Measurements from ENCODE around the gene RARB.

Gene RARB

DNA sequence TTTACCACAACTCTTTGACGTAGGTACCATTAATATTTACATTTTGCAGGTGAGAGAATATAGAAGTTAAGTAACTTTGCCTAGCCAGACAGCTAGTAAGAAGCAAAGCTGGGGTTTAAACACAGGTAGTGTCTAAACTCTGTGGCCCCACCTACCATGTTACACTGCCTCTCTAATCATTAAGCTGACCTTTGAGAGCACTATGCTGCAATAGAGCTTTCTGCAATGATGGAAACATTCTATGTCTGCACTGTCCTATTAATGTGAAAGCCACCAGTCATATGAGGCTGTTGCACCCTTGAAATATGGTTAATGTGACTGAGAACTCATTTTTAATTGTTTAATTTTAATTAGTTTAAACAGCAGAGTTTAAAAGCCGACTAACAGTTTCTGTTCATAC, 6.3 kb upstream of the RARB start:
- no peak for DNase-seq

DNA sequence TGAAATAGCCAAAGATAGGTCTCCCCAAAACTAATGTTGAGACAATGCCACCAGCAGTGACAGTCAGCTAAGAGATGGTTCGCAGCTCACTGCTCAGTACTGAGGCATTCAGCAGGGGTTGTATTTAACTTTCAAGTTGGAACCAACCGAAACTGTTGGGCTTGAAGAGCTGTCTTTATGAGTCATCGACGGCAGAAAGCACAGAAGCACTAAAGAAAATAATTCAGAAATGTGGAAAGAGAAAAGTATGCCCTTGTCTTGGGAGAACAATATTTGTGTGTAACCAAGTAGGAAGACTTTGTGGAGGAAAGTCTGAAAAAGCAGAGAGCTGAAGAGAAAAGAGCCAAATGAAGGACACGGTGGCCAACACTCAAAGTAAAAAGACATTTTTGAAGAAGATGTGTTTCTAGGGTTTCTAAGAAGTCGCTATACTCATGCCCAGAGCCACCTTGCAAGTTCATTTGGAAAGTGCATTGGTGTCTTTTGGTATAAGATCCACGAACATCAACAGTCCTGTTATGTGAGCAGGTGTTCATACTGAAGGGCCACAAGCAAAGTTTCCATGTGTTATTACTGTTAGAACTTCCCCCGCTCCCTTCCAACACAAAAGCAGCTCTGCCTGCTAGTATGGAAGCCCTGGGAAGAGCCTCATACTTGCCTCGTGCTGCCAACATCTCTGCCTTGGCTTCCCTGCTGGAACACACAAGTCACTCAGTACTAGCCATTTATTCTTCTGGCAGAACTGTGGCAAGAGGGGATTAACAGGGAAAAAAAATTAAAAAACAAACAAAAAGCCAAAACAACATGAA, 4.1 kb upstream of the RARB start:
- peak in 3 of 56 donors; percentile 4 to 35 (median 7) for DNase-seq

DNA sequence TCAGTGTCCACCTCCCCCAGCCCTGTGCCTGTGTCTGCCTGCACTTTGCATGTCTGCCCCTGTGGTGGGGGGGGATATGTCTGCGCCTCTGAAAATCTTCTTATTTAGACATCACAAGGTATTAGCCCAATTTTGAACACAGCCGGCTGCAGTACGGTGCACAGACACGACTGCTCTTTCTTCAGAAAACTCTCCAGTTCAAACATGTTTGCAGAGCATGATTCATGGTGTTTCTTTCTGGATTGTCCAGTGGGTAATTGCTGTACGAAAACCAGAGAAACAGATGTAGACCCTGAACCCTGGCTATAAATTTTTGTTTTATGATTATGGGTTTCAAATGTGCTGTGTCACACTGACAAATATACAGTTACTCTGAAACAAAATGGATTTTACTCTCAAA, 3.4 kb upstream of the RARB start:
- DNase-seq: no peak

DNA sequence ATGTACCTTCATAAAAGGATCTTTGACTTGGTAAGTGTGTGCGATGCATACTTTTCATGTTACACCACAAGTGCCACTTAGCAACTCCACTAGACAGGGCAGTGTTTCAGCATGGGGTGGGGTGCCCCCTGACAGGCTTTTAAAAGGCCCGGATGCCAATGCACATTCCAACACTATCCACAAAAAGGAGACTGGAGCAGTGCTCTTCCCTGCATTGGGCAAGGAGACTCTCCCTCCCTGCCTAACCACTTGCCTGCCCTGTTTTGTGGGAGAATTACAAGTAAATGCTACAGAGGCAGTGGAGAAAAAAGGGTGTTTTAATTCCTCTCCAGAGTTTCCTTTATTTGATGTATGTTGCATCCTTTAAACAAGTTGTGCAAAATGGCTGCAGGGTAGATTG, 1.7 kb upstream of the RARB start:
- no peak for DNase-seq

DNA sequence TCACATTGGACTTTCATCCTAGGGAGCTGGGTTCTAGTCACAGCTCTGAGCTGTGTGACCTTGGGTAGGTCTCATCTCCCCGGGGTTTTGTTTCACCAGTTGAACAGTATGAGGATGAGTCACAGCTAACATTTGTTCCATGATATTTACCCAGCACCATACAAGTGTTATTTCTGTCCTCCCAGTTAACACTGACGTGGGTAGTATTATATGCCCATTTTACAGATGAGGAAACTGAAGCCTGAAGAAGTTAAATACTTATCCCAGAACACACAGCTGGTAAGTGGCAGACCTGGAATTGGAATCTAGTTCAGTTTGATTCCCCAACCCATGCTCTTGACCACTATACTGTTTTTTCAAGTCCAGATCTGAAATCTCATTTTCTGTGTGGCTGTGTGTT, 908 bp upstream of the RARB start:
- DNase-seq: no peak

DNA sequence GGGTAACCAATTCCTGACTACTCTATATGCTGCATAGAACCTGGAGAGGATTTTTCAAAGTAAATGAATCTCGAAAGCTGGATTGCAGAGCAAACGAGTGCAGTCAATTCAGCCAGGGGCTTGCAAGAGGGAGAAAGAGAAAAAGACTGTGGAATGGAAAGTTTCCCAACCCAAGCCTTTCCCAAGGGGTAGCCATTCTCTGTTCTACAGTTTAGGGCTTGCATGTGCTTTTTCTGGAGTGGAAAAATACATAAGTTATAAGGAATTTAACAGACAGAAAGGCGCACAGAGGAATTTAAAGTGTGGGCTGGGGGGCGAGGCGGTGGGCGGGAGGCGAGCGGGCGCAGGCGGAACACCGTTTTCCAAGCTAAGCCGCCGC, 511 bp upstream of the RARB start:
- peak in 1 of 56 donors; percentile 27 for DNase-seq

DNA sequence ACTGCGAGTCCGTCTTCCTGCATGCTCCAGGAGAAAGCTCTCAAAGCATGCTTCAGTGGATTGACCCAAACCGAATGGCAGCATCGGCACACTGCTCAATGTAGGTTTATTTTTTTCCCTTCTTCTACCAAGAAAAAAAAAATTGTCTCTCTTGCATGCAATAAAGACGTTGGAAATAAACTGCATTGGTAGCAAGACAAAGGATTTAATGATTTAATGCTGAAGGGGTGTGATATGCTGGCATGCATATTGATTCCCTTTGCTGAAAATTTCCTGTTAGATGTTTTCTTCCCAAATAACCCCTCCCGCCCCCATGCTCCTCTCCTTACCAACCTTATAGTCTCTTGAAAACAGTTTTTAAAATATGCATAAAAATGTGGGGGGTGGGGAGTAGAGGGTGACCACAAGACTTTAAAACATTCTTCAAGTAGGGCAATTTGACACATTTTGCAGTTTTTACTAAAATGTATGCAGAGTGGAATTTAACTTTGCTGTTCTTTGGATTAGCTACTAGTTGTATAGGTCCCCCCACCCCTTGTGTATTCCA, 799 bp downstream of the RARB start:
- peak in 1 of 56 donors; percentile 3 for DNase-seq

DNA sequence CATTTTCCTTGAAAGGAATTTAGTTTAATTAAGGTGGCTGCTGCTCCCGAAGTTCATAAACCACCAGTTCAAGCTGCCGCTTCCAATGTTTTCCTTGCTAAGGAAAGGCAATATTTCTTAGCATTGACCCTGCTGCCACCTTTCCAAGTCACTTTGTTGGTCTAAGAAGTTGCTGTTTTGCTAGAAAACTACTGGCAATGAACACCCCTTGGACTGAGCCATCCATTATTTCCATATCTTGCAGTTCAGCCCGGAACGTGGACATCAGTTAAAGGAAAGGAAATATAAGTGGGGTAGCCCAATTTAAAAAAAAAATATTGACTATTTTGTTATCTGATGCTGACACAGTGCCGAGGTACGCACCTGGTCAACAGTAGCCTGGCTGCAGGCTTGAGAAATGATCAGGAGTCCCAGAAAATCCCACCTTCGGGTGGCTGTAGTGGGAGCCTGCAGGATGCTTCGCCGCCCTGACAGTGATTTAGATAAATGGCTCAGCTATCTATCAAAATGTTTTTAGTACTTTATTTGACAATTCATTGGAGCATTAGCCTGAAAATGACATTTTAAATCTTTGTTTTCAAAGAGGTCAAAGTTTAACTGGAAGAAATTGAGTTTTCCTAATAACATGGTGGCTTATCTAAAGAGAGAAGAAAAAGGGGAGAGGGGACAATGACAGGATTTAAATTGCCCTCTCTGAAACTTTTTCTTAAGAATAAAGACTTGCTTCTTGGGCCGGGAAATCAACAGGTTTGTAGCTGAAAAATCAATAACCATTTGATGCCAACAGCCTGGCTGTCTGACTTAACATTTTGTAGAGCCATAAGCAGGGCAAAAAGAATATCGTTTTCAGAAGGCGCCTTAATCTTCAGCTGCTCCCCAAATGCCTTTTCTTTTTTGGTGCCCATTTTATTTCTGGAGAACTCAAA, 1.6 kb downstream of the RARB start:
- no peak for DNase-seq

DNA sequence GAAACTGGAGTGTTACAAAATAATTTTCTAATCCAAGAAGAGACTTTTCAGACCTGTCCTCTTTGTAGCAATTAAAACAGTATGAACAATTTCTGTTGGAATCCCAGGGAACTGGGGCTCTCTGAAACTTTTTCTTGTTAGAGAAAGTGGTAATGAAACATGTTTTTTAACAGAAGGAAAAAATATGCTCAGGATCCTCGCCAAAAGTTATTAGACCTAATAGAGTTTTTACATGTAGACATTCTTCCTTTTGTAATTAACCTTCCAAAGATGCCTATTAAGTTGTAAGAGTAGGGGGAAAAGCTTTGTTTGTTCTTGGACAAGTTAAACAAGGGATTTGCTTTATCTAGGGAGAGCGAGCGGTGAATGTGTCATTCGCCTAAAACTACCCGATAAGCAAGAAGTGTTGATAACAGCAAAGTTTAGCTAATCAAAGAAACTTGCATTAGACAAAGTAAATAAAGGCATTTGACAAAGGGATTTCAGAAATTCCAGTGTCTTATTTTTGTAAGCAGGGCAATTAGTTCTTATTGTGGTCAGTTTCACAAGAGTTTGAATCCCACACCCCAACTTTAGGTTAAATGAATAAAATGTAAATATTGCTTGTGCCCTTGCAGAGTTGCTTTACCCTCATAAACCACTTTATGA, 2.3 kb downstream of the RARB start:
- no peak for DNase-seq

DNA sequence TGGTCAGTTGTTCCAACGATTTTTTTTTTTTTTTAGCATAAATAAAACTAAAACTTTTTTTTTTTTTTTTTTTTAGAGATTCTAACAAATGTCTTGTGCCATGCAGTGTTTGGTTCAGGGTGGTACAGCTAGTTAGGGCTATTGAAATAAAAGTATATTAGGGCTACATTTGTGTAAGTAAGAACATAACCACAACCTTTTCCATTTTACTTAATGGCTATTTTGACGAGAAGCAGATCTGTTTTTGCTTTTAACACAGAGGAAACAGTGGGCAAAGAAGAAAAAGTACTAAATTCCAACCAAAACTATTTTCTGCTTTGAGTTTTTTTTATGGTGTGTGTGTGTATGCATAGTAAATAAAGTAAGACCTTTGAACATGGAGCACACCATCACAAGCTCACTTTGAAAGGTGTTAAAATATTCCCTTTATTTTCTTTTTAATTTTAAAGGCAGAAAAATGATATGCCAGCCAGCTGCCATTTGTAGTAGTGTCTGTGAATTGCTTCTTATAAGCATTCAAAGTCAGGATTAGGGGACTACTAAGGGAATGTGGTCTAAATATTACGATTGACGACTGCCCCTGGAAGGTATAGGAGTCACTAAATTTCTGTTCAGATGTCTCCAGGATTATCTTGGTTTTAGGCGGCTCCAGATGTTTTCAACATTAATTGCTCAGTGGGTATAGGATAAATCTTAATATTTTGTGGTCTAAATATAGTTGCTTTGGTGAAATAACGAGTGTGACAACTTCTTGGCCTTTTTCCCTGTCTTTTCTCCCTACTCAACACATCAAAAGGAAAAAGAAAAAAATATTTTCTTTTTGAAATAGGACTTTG, 3.1 kb downstream of the RARB start:
- no peak for DNase-seq

DNA sequence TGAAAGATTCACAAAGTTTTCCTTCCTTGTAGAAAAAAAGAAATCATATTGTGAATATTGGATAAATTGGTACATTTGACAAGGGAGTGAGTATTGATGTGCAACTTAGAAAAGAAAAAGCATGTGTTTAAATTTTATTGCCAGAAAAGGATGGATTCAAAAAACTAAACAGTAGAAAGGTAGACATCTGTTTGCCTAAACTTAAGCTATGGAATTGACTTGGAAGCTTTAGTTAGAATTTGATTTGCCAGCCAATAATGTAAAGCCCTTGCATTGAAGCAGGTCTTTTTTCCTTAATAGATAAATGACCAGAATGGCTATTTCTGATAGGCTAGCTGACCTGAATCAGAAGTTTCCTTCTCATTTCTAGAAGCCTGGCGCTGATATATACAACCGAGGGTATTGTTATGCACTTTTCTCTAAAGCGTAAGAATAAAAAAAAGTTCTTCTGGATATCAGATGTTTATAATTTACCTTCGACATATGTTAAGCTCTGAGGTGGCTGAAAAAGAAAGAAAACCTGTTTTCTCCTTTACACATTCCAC, 4.2 kb downstream of the RARB start:
- DNase-seq: no peak

DNA sequence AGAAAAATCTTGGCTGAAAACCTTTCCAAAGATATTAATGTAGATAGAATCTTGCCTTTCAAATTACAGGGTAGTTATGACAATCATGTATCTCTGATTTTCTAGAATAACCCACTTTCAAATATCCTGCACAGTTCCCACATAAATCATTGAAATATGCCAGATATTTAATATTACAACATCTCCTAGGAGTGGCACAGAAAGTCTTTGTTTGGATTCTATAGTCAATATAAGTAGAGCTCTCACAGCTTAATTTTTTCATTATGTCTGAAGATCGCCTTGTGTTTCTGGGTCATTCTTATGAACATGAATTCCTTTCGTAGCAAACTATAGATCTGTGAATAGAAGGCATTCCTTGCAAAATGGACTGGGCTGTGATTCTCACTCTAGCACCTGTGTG, 5.0 kb downstream of the RARB start:
- DNase-seq: no peak

DNA sequence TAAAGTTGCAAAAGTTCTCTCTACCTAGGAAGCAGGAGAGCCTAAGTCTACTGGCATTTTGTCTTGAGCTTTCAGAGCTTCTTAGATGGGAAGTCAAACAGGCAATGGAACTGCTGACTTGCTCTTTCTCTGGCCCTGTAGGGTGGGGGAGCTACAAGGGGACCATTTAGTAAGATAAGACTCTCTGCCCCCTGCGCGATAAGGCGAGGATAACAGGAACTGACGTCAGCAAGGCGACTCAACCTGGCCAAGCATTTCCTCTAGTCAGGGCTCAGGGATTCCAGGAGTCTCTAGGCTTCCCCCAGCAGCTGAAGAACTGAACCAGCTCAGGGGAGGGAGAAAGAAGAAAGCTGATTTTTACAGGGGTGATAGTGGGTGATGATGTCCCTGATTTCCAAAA, 5.8 kb downstream of the RARB start:
- DNase-seq: peak in 5 of 56 donors; percentile 13 to 34 (median 21)

DNA sequence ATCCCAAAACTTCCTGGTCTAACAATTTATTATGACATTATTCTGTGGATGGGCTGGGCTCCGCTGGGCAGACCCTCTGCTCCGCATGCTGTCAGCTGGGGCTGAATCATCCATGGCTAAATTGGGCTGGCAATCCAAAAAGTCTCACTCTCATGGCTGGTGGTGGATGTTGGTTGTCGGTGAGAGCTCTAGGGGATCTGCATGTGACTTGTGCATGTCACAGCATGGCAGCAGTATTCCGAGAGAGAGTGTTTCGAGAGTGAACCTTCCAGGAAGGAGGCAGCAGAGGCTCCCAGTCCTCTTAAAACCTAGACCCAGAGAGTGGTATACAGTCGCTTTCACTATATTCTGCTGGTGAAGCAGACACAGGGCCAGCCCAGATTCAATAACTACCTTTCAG, 9.9 kb downstream of the RARB start:
- DNase-seq: no peak

DNA sequence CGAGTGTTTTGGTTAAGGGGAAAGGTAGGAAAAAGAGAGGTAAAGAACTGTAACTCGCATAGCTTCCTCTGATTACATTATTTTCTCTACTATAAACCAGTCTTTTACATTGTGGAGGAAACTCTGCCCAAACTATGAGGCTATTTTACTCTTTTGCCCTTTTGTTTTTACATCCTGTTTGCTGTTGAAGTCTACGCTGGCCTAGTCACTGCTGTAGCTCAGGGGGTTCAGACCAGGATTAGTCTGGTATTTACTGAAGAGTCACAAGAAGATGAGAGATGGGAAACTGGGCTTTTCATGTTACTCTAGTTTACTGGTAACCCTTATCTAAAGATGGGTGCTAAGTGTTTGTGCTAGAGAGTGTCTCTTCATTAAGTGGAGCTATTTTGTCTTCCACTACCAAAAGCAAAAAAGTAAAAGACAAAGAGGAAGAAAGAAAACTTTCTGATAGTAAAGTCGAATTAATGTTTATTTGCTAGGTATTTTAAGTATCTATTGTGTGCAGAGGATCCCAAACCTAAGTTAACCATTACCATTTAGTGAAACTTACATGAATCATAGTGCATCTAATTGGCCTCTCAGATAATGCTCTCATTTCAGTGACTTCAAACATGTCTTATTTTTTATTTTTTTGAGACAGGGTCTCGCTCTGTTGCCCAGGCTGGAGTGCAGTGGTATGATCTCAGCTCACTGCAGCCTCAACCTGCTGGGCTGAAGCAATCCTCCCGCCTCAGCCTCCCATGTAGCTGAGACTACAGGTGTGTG, 10.9 kb downstream of the RARB start:
- no peak for DNase-seq

DNA sequence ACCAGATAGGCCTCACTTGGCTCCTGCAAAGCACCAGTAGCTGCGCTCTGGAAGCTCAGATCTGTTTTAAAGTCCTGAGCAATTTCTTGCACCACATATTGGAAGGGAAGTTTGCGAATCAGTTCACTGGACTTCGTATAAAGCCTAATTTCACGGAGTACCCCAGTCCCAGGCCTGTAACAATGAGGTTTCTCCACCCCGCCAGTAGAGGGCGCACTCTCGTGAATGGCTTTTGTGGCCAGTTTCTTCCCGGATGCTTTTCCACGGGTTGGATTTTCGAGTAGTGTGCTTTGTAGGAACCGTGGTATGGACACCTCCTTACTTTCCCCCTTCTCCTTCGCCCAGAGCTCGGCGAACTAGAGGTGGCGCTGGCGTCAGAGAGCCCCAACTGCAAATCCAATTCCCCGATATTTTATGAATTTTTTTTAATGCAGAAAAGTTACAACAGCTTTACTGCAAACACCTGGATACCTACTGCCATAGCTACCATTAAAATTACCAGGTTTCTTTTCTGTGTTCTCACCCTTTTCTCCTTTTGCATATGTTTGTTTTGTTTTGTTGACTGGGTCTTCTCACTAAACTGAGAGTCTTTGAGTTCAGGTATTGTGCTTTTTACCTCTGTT, 13.3 kb downstream of the RARB start:
- DNase-seq: no peak

DNA sequence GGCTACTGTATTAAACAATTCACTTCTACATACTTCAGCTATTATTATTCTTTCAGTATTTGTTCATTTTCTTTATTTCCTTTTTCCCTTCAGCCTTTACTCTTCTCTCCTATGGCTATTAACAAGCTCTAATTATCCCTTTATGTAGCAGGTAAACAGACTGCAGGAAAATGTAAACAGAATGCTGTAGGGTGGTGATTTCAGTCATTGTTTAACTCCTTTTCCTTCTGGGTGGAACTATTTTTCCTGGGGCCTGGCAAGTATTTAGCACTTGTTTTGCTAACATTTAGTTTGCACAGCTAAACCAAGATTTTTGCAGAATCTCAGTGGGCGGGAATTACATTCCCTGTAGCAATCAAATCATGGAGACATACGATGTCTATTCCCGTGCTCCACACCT, 14.4 kb downstream of the RARB start:
- no peak for DNase-seq

DNA sequence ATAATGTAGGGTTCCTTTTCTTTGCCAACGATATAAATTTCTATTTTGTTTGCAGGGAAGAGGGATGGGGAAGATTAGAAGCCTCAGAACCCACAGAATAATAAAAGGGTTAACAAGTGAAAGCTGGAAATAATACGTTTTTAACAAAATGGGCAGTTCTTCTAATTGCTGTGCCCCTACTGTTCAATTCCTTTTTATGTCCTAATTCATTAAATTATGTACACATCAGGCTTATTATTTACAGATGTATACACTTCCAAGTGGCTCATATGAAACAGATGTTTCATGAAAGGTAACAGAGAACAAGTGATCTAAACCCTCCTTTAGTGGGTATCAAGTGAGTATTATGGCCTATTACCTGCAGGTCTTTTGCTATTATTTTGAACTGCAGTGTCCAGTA, 16.2 kb downstream of the RARB start:
- no peak for DNase-seq

DNA sequence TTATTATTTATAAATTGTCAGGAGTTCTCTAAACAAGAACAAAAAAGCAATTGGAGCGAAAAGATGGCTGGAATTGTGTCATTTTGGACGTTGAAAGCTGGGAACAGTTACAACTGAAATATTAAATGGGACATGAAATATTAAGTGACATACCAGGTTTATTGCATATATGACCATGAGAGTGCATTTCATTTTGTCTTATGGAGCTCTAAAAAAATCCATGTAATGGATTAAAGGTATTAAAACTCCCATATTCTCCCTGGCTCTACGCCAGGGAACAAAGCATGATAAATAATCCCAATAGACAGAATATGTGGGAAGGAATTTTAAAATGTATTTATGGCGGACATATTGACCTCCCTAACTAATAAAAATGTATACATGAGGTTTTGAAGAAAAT, 17.7 kb downstream of the RARB start:
- DNase-seq: no peak
